Kidney epithelial cell (primary cell): Measurements from ENCODE around the gene SLC26A5. TPM values are rescaled to one million over a fixed set of nuclear protein-coding genes. Genes with fewer than 3 reads are reported as not detected.

ENCODE experiments used
- DNase-seq: peaks from one replicate; pipeline ENCODE4 v3.0.0-alpha.2; 2010; ENCODE audit warnings: low read depth
- H3K27me3 ChIP-seq: 2 replicates; pipeline ENCODE4 v1.6.0; 2011; ENCODE audit warnings: low read length; ENCODE audit not compliant: control insufficient read depth, insufficient read depth
- H3K36me3 ChIP-seq: 2 replicates; pipeline ENCODE4 v1.5.1; 2011; ENCODE audit warnings: low read length; ENCODE audit not compliant: control insufficient read depth, insufficient read depth
- H3K4me3 ChIP-seq: 2 replicates; pipeline ENCODE4 v1.5.1; 2011; ENCODE audit warnings: low read depth, mild to moderate bottlenecking, control low read depth, low read length
- total RNA-seq: library from RNA; depleted of rRNA; stranded (reverse); fragments of >200 nt; gene quantifications from 2 replicates; pipeline ENCODE4 v1.2.3, GENCODE V29; 2015
- TF ChIP-seq, protein P1 (sequence below): IDR thresholded peaks from 2 replicates; pipeline ENCODE4 v1.5.1; 2011; ENCODE audit warnings: mild to moderate bottlenecking, moderate library complexity, low read length, control low read depth, inconsistent platforms; ENCODE audit not compliant: insufficient read depth, poor library complexity, severe bottlenecking

The SLC26A5 gene
- total RNA-seq, 1 donor from 2014 or later = not detected

- Histone ChIP-seq H3K27me3 (no peaks in the 10 kb centered on the region), H3K4me3 (no peak overlapping the region), H3K36me3 (no peaks in the 10 kb centered on the region)
- DNase-seq = no peak
- TF ChIP-seq, protein P1, sequence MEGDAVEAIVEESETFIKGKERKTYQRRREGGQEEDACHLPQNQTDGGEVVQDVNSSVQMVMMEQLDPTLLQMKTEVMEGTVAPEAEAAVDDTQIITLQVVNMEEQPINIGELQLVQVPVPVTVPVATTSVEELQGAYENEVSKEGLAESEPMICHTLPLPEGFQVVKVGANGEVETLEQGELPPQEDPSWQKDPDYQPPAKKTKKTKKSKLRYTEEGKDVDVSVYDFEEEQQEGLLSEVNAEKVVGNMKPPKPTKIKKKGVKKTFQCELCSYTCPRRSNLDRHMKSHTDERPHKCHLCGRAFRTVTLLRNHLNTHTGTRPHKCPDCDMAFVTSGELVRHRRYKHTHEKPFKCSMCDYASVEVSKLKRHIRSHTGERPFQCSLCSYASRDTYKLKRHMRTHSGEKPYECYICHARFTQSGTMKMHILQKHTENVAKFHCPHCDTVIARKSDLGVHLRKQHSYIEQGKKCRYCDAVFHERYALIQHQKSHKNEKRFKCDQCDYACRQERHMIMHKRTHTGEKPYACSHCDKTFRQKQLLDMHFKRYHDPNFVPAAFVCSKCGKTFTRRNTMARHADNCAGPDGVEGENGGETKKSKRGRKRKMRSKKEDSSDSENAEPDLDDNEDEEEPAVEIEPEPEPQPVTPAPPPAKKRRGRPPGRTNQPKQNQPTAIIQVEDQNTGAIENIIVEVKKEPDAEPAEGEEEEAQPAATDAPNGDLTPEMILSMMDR = no peak
Observed at GRCh38 chr7:103395071-103395470, 50.9 kb downstream of the SLC26A5 start.

- no peak for DNase-seq
Observed at GRCh38 chr7:103394566-103394965, 51.4 kb downstream of the SLC26A5 start.

GRCh38 chr7:103391976-103392375, 54.0 kb downstream of the SLC26A5 start:
- no peak for DNase-seq
- Histone ChIP-seq H3K36me3 (no peaks in the 10 kb centered on the region), H3K4me3 (no peak overlapping the region), H3K27me3 (no peaks in the 10 kb centered on the region)
- TF ChIP-seq, protein P1 = no peak

More at GRCh38 chr7:103394566-103394965, 51.4 kb downstream of the SLC26A5 start:
- Histone ChIP-seq H3K27me3 (no peaks in the 10 kb centered on the region), H3K36me3 (no peaks in the 10 kb centered on the region), H3K4me3 (no peak overlapping the region)
- TF ChIP-seq, protein P1 = no peak

GRCh38 chr7:103391150-103391549, 54.9 kb downstream of the SLC26A5 start:
- Histone ChIP-seq H3K36me3 (no peaks in the 10 kb centered on the region), H3K27me3 (no peaks in the 10 kb centered on the region), H3K4me3 (no peak overlapping the region)
- TF ChIP-seq, protein P1 = no peak
- DNase-seq = no peak

- TF ChIP-seq, protein P1 = no peak
- no peak for DNase-seq
- Histone ChIP-seq H3K4me3 (no peak overlapping the region), H3K27me3 (no peaks in the 10 kb centered on the region), H3K36me3 (no peaks in the 10 kb centered on the region)
Observed at GRCh38 chr7:103389263-103389662, 56.7 kb downstream of the SLC26A5 start.

- no peak overlapping the region for H3K4me3 ChIP-seq
- no peak for DNase-seq
- H3K27me3 ChIP-seq = no peaks in the 10 kb centered on the region
- H3K36me3 ChIP-seq = no peaks in the 10 kb centered on the region
- TF ChIP-seq, protein P1 = no peak
Observed at GRCh38 chr7:103388469-103389140, 57.4 kb downstream of the SLC26A5 start.
